HL-60/S4 (cell line): ENCODE data around the gene PPP3R1.

Experiments used
- in situ Hi-C: fragments of 300-500 bp; cut with MboI; formaldehyde crosslinking; loops from 2 replicates; pipeline ENCODE4 v1.14.3; 2022; ENCODE audit warnings: low sequenced_read_pairs

Gene PPP3R1

GRCh38 chr2:68266655-68267054 lies 14.3 kb upstream of the PPP3R1 start:
- in situ Hi-C loops = no loop called here

GRCh38 chr2:68263632-68264031 lies 11.3 kb upstream of the PPP3R1 start:
- in situ Hi-C loops = no loop called here

- in situ Hi-C loops = no loop called here
Observed at GRCh38 chr2:68258851-68259250, 6.5 kb upstream of the PPP3R1 start.

- in situ Hi-C loops = no loop called here
Observed at GRCh38 chr2:68256093-68256450, 3.7 kb upstream of the PPP3R1 start.

DNA sequence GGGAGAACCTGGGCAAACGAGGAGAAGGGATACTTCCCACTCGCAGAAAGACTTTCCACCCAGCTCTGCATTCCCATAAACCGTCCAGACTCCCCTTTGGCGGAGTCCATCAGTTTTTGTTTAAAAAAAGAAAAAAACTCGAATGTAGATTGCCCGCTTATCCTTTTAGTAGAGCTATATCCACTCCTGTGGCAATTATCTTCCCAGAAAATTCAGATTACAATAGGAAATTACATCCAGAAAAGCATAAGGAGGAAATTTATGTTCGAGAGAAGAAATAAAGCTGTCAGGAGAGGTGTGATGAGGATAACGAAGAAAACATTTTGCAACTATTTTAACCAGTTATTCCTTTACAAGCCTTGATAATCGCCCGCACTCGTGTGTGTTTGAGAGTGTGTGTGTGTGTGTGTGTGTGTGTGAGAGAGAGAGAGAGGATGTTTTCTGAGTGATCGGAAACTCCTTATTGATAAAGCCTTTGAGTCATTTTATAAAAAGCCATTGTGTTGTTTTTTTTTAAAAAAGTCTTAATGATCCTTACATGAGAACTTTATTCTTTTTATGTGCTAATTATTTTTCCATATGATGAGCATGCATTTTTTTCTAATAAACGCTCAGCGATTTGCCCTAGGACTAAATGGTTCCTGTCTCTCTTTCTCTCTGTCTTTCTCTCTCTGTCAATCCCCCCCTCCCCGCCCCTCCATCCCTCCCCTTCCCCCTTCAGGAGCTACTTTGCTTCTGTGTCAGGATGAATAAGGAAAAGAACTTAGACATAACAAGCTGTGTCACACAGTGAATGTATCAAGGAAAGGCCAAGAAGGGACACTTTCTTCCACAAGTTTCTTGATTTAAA lies 1.1 kb upstream of the PPP3R1 start:
- in situ Hi-C loops = no loop called here

DNA sequence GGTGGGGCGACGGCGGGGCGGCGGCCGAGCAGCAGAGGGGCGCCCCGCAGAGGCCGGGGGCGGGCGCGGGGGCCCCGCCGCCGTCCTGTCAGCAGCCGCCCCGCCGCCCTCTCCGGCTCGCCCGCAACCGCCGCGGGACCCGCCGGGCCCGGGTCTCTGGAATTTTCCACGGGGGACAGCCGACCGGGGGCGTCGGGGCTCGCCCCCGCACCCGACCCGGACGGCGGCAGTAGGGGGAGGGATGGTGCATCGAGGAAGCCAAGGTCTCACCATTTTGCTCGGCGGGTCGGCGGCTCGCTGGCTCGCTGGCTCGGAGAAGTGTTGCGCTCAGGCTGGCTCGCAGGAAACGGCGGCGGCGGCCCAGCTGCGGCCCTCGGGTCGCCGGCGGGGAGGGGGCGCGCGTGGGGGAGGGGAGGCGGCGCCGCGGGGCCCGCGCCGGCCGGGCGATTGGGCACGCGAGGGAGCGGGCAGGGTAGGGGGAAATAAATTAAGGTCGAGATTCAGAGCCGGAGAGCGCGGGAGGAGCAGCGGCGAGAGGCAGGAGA lies 405 bp downstream of the PPP3R1 start:
- in situ Hi-C loops = no loop called here

GRCh38 chr2:68251187-68251854 lies 1.0 kb downstream of the PPP3R1 start:
- in situ Hi-C loops = no loop called here

- in situ Hi-C loops = no loop called here
Observed at GRCh38 chr2:68250652-68251186, 1.6 kb downstream of the PPP3R1 start.

- in situ Hi-C loops = no loop called here
Observed at GRCh38 chr2:68250196-68250595, 2.1 kb downstream of the PPP3R1 start.

GRCh38 chr2:68248806-68249205 lies 3.5 kb downstream of the PPP3R1 start:
- in situ Hi-C loops = no loop called here

DNA sequence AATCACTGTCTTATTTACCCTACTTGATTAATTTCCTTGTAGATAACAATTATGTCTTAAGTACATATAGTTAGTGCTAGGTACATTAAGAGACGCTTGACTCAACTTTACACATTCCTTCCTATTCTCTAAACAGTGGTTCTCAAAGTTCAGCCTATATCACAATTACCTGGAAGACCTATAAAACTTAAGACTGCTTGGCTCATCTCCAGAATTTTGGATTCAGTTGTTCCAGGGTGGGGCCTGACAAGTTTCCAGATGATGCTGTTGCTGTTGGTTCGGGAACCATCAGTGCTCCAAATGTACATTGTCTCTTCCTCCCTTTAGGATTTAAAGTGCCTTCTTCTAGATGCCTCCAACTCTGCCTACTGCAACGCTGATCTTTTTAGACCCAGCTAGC lies 4.0 kb downstream of the PPP3R1 start:
- in situ Hi-C loops = no loop called here

GRCh38 chr2:68246396-68246795 lies 5.9 kb downstream of the PPP3R1 start:
- in situ Hi-C loops = no loop called here

DNA sequence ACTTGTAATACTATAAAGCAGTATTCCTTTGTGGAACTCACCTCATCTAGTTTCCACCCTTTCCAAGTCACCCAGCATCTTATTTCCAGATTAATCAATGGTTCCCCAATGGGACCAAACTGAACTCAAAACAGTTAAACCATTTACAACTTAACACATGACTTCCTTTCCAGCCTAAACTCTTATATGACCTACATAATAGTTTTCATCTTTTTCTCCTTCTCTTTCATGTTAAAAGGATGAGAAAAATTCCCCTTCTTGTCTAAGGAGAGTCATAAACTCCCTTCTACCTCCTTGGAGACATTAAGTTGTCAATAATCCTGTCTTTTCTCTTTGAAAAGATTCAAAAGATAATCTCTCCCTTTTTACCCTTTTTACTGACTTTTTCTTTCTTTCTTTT lies 6.7 kb downstream of the PPP3R1 start:
- in situ Hi-C loops = no loop called here

- in situ Hi-C loops = no loop called here
Observed at GRCh38 chr2:68245066-68245465, 7.3 kb downstream of the PPP3R1 start.

DNA sequence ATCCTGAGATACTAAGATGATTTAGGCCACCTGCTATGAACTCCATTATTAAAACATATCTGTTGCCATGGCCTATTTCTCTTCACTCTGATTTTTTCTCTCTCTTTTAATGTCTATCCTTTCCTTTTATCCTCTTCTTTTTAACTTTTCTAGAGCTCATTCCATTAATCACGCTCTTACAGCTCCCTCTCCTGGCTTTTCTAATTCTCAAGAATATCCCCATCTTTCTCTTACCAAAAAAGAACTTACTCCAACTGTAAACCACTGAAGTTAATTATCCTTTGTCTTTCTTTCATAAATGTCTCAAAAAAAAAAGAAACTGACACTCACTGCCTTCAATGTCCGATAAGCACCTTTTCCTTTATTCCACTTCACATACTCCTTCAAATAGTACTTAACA lies 7.9 kb downstream of the PPP3R1 start:
- in situ Hi-C loops = no loop called here

DNA sequence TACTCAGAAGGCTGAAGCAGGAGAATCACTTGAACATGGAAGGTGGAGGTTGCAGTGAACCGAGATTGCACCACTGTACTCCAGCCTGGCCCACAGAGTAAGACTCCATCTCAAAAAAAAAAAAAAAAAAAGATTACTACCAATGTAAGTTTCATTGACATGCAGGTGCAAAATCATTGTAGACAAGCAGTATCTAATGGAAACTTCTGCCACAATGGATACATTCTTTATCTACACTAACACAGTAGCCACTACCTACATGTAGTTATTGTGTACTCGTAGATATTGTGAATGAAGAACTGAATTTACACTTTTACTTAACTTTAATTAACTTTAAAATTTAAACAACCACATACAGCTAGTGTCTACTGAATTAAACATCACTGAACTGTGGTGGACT lies 10.6 kb downstream of the PPP3R1 start:
- in situ Hi-C loops = no loop called here

GRCh38 chr2:68240446-68240845 lies 11.9 kb downstream of the PPP3R1 start:
- in situ Hi-C loops = no loop called here

DNA sequence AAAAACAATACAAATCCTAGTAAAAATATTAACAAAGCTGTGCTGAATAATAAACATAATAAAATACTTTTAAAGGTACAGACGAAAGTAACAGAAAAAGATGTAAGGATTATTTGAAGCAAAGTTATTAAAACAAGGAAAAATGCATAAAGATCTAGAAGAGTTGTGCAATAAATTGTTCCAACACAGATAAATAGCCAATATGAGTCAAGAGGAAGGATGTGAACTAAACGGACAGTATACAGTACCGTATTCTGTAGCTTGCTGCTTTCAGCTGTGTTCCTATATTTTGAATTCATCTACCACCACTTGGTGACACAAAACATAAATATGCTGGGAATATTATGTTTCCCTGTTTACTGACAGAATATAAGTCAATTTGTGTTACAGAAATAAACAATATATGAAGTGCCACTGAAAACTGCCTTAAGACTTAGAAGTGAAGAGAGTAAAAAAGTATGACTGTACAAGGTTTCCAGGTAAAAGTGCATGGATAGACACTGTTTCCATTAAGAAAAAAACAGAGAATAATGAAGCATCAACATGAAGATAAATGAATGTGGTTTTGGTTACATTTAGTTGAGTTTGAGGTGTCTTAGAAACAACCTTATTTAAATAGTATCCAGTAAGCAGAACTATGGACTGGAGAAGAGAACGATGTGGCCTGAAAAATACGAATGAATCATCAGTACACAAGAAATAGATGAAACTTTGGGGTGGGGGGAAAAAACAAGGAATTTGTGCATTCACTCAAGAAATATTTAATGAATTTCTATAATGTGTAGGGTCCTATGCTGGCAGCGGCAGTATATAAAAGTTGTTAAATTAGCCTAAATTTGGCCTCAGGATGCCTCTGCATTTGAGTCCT lies 13.1 kb downstream of the PPP3R1 start:
- in situ Hi-C loops = no loop called here

DNA sequence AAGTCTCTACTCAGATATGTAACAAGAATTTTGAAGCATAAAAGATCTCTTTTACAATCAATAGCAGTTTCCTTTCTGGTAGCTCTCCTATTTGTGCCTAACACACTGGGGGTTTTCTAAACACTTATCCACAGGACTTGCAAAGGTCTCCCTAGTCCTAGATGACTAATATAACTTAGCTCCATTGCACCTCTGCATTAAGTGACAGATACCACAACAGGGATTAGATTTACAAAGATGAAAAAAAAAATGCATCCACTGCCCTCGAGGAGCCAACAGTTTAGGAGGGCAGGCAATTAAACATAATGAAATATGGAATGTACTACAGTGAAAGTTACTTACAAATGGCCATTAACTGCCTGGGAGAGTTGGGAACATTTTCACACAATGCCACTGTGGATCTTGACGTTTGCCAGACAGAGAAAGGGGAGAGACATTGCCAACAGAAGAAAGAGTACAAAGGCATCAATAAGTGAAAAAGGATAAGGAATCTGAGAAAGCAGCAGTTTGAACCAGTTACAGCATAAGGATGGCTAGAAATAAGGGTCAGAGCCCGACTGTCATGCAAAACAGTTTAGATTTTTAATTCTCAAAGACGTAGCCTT lies 14.3 kb downstream of the PPP3R1 start:
- in situ Hi-C loops = no loop called here

- in situ Hi-C loops = no loop called here
Observed at GRCh38 chr2:68237404-68237803, 14.9 kb downstream of the PPP3R1 start.

- in situ Hi-C loops = no loop called here
Observed at GRCh38 chr2:68236876-68237275, 15.5 kb downstream of the PPP3R1 start.
